ENCODE results near the gene PHKA2.

Gene PHKA2

GRCh38 chrX:18924507-18925088 is 59.3 kb downstream of the PHKA2 start:
- no peak for DNase-seq

- DNase-seq = no peak
Measured at GRCh38 chrX:18920566-18920965, 63.3 kb downstream of the PHKA2 start.

- no peak for DNase-seq
Measured at GRCh38 chrX:18920079-18920478, 63.8 kb downstream of the PHKA2 start.

GRCh38 chrX:18917831-18918230 is 66.1 kb downstream of the PHKA2 start:
- no peak for DNase-seq

DNA sequence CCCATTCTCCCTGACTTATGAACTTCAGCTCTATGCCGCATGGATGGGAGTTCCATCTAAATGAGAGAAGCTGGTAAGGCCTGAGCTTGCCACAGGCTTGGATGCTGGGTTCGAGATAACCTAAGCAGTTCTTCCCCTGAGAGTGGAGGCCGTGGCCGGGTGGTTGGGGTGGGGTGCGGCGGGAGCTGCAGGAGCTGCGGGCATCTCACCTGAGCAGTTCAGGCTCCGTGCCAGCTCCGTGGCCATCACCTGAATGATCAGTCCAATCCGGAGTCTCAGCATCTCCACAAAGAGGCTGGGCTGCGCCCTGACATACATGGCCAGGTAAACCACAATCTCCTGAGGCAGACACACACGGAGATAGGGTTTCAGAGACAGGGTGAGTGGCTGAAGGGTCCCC is 77.6 kb downstream of the PHKA2 start:
- no peak for DNase-seq

- DNase-seq = no peak
Measured at GRCh38 chrX:18900401-18900976, 83.4 kb downstream of the PHKA2 start.

GRCh38 chrX:18899796-18900380 is 84.0 kb downstream of the PHKA2 start:
- DNase-seq = no peak

DNA sequence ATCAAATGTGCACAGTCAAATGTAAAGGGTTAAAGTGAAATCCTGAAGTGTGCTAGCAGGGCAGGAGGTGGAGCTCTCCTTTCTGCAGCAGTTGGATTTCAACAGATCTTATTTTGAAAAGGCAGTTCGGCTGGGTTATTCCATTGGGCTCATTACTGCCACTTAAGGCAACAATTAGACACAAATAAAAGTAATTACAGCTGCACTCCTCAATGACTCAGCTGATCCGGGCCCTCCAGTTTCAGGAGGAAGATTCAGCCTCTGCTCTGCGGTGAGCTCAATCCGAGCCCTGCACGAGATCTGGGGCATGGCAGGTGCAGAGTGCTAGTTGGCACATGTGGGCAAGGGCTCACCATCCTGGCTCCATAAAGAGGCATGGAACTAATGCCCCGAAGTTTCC is 85.4 kb downstream of the PHKA2 start:
- no peak for DNase-seq

- no peak for DNase-seq
Measured at GRCh38 chrX:18898091-18898490, 85.8 kb downstream of the PHKA2 start.

GRCh38 chrX:18897611-18898010 is 86.3 kb downstream of the PHKA2 start:
- no peak for DNase-seq

DNA sequence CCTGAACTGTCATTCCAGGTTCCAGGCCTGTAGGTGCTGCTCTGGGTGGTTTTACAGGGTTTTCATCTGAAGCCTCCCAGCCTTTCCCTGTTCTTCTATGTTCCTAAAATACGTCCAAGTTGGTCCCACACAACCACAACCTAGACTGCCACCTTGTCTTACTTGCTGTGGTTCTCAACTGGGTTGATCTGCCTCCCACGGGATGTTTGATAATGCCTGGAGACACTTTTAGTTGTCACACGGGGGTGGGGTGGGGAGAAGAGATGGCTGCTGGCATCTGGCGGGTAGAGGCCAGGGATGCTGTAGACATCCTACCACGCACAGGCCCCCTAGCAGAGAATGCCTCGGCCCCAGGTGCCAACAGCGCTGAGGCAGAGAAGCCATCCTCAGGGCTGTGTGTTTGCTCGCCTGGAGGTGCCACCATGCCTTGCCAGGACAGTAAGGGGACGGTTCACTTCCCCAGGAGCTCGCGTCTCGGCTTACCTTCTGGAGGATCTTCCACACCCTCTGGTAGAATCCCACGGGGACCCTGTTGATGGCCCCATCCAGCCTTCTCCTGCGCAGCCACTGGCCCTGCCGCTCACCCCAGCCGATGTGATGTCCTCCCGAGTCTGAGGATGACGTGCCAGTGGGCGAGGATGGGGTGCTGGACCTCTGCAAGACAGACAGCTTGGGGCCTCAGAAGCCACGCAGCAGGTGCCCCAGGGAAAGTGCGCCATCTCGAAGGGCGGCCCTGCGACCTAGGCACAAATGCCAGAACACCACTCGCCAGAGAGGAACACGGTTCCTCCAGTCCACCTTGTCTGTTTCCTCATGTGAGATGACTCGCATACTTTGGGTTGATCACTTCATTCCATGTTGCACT is 87.0 kb downstream of the PHKA2 start:
- DNase-seq = no peak

GRCh38 chrX:18895189-18895951 is 88.5 kb downstream of the PHKA2 start:
- DNase-seq = no peak

GRCh38 chrX:18894156-18894555 is 89.8 kb downstream of the PHKA2 start:
- no peak for DNase-seq

DNA sequence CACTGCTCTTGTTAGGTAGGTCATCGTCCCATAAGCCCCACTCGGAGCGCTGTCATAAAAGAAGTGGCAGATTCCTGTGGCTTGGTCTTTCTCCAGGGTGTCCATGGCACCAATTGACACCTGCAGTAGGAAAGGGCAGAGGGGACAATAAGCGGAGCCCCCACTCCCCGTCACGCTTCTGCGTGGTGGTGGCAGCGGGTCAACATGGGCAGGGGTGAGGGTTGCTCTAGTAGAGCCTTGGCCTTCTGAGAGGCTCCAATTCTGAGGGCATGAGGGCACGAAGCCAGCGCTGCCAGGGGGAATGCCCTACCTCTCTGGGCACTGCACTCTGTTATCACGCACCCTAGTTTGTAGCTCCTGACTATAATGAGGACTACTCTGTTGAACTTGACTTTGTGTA is 90.4 kb downstream of the PHKA2 start:
- DNase-seq = no peak

DNA sequence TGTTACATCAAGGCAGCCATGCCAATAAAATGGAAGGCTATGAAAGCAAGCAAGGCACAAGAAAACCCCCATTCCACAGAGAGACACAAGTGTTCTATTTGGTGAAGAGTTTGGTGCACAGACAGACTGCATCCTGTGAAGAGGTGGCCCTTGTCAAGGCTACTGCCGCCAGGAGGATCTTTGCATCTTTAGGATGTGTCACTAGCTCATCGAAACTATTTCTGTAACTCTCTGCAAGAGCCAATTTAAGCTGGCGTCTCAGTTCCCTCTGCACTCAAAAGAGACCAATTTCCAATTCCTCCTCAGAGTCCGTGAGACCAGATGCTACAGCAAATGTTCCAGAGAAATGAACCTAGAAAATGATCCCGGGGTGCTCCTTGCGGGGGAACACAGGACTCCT is 91.0 kb downstream of the PHKA2 start:
- no peak for DNase-seq

- DNase-seq = no peak
Measured at GRCh38 chrX:18891548-18891945, 92.4 kb downstream of the PHKA2 start.

GRCh38 chrX:18890724-18891547 is 93.0 kb downstream of the PHKA2 start:
- DNase-seq = peak; percentile 17

DNA sequence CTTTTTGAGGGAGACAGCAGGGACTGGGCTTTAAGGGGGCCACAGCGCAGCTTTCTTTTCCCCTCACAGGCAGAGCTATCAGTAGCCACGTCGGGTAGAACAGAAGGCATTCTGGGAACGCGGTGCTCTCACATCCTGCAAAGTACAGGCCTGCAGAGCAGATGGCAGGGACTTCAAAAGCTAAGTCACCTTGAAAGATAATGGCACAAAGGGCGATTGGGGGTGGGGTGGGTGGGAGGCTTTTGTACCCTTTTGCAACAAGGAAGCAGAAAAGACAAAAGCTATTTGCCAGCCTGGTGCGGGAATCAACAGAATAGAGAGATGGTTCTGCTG is 93.9 kb downstream of the PHKA2 start:
- no peak for DNase-seq

DNA sequence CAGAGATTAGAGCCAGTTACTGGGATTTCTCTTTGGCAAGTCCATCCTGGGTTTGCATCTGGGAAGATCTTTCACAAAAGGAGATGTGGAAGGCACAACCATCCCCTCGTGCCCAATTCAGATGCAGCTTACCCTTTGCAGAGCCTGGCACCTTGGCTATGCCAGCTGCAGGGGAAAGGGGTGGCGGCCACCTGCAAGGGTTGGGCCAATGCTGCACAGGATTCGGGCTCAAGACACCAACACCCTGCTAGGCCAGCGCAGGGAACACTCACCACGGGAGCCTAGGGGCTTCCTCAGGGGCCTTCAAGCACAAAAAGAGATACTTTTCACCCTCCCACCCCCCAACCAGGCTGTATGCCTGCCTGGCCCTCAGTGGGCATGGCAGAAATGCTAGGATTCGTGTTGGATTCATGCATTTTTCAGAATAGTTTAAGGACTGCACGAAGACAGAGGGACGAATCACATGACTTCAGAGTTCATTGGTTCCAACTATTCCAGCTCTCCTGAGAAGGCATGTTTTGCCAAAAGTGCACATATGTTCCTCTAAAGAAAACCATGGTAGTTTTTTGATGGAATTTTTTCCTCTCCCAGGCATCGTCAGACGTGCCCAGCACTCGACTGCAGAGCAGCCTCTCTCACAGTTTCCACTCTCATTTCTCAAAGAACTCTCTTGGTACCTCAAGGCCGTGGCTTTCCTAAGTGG is 94.4 kb downstream of the PHKA2 start:
- DNase-seq = no peak

DNA sequence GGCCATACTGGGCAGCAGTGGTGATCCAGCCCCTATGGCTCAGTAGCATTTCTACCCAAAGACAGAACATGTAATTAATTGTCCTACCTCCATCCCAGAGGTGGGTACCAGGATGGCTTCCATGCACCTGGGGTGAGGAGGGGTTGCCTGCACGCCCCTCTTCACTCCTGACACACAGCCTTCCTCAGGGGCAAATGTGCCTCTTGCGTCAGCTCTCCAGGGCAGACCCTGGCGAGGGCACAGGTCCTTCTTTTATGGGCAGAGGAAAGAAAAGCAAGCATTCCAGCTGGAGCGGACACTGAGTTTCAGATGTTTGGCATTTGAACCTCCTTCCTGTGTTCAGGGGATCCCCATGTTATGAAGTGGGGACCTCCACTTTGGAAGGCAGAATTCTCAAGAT is 95.6 kb downstream of the PHKA2 start:
- DNase-seq = no peak

DNA sequence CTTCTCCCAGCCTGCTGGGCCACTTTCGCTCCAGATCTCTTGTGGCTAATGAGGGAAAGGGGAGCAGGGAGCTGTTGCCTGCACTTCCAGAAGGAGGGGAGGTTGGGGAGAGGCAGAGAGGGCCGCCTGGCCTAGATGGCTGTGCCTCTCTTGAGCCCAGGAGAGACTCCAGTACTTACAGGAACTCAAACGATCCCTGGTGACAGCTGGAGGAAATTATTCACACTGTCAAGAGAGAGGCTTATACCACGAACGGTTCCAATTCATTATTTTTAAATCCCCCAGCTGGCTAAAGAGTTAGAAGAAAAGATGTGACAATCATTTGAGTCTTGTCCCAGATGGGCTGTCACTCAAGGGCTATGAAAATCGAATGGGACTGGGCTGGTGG is 96.1 kb downstream of the PHKA2 start:
- DNase-seq = no peak

All from NCI-H187 treated with DMSO at 0.1 percent for 48 hours (cell line).